ENCODE results near the gene CDH23.
A peak's percentile ranks its signal among the peaks of the same experiment; 100 is the strongest.

Gene CDH23

GRCh38 chr10:71492872-71493271 lies 96.2 kb downstream of the CDH23 start:
- DNase-seq = no peak

DNA sequence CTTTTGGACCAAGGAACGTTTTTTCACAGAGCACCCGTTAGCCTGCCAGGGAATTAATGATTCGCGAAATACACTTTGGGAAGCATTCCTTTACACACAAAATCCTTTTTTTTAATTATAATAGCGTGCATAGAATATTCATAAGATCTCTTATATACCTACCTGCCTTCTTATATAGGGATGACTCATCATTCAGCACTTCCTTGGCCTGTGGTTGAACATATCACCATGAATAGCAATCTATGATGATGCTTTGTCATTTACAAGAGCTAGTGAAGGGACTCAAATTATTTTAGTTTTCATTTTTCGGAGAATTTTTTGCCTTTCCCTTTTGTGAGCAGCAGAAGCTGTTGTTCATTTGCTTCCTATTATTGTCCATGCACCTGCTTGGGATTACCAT lies 97.0 kb downstream of the CDH23 start:
- DNase-seq = no peak

DNA sequence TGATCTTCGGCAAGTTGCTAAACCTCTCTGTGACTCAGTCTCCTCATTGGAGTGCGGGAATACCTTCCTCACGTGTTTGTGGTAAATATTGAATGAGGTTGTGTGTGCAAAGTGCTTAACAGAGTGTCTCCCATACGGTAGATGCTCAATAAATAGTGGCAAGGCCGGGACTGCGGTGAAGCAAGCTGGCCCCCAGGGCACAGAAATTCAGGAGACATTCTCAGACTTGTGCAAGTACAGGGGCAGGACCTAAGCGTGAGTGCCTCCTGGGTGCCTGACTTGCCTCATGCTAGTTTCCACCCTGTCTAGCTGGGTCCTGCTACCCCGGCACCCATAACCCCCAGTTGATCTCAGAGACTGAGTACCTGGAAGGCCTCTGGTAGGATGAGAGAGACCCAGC lies 97.8 kb downstream of the CDH23 start:
- no peak for DNase-seq

DNA sequence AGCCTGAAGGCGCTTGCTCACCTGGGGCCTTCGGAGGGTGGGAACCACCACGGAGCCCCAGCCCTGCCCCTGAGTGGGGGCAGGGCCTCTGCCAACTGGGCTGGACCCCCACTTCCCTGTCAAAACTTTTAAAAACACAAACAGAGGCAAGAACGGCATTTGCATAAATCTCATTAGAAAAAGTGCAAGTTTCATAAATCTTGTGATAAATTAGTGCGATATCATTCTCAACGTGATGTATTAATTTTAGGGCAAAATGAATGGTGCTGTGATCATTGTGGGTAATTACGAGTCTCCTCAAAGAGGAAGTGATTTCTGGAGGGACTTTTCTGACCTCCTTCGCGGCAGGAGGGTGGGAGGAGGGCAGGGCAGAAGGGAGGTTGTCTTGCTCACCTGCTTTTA lies 98.3 kb downstream of the CDH23 start:
- no peak for DNase-seq

- no peak for DNase-seq
Observed at GRCh38 chr10:71496927-71497762, 100.4 kb downstream of the CDH23 start.

GRCh38 chr10:71497763-71498326 lies 101.1 kb downstream of the CDH23 start:
- no peak for DNase-seq

DNA sequence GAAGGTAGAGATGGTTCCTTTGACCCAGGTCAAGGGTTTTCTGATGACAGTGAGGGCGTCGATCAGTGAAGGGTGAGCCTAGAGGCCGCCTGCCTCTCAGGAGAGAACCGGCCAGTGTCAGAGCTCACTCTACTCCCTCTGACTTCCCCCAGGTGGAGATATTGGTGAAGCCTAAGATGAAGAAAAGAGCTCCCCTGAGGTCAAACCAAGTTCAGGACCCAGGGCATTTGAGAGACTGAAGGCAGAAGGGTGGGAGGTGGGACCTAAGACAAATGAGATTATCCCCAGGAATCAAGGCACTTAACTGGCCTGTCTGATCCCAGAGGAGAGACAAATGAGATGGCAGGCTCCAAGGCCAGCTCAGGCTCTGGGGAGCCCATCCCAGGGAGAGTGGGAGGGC lies 104.7 kb downstream of the CDH23 start:
- no peak for DNase-seq

DNA sequence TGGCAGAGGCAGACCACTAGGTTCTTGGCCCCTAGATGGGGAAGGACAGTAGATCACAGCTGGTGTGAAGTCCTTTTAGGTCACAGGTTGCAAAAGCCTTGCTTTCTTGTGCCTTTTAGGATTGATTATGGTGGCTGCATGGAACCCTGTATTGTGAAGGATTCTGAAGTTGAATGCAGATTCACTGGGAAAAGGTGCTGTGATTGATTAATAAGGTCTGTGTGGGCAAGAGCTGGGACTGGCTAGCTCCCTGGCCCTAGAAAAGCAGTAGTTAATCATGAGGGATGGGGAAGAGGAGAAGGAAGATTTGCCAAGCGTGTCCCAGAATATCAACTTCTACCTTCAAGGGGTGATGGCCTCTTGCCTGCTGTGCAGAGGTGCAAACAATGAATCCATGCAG lies 105.5 kb downstream of the CDH23 start:
- no peak for DNase-seq

GRCh38 chr10:71502851-71503250 lies 106.1 kb downstream of the CDH23 start:
- DNase-seq = no peak

DNA sequence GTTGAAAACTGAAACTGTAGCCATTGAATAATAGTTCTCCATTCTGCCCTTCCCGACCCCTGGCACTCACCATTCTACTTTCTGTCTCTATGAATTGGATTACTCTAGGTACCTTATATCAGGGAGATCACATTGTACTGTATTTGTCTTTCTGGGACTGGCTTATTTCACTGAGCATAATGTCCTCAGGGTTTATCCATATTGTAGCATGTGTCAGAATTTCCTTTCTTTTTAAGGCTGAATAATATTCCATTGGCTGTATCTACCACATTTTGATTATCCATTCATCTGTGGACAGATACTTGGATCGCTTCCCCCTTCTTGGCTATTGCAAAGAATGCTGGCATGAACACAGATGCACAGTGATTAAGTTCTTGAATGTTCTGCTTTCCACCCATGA lies 107.4 kb downstream of the CDH23 start:
- no peak for DNase-seq

DNA sequence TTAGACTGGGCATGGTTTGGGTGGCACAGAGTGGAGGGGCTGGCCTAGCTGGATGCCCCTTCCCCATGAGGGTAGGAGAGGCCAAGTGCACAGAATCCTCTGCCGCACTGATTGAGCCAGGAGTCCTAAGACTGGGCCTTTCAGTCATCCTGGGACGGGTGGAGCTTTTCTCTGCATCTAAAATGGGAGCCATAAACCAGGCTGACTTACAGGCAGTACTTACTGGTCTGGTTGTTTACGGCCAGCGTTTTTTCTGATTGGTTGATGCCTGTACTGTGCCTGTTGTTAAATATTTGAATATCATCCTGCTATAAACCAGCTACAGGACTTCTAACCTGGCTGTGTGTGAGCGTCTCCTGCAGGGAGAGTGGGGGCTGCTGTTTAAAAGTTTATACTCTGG lies 107.8 kb downstream of the CDH23 start:
- DNase-seq = no peak

DNA sequence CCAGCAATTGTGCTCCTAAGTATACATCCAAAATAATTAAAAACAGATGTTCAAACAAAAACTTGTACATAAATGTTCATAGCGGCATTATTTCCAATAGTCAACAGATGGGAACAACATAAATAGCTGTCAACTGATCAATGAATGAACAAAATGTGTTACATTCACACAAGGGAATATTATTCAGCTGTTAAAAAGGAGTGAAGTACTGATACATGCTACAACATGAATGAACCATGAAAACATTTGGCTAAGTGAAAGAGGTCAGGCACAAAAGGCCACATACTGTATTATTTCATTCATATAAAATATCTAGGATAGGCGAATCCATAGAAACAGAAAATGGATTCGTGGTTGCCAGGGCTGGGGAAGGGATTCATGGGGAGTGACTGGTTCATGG lies 109.1 kb downstream of the CDH23 start:
- DNase-seq = no peak

DNA sequence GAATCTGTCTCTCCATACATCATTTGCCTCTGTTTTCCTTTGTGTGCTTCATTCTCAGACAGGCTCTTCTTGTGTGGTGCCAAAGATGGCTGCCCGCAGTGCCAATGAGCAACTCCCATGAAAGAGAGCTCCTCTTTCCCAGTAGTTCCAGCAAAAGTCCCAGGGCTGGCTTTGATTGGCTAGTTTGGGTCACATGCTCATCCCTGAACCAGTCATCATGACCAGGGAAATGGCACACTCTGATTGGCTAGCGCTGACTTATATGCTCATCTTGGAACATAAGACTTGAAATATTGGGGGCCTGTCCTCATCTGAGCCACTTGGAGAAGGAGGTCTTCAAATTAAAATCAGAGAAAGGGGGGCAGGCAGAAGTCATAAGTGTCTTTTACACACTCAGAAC lies 112.7 kb downstream of the CDH23 start:
- no peak for DNase-seq

GRCh38 chr10:71511206-71511605 lies 114.5 kb downstream of the CDH23 start:
- DNase-seq = no peak

GRCh38 chr10:71512312-71512711 lies 115.6 kb downstream of the CDH23 start:
- DNase-seq = no peak

DNA sequence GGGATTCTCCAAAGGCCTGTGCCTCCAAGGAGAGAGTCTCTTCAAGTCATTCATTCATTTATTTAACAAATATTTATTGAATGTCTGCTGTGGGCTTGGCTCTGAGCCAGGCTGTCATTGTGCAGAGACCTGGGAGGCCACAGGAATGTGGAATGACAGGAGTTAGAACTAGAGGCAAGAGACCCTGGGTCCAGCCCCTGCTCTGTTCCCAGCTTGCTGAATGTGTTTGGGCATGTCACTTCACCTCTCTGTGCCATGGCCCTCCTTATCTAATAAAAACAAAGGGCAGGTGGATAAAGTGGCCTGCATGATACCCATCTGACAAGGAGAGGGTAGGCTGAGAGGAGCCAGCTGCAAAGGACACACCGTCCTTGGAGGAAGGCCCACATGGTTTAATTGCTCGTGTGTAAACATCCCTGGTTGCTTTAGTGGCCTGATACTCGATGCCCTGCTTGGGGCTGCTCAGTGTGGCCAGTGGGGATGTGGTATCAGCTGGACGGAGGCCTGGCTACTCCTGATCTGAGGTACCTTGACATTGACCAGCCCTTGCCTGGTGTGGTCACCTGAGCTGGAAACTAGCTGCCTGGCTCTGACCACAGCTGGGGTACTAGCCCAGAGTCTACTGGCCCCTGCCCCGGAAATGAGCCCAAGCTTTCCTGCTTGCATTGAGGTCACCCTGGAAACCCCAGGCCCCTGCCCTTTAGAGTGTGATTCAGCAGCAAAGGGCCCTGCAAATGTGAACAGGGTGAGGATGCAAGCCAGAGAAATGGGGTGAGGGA lies 116.2 kb downstream of the CDH23 start:
- DNase-seq = peak; percentile 23 to 32

- DNase-seq = no peak
Observed at GRCh38 chr10:71513540-71513853, 116.8 kb downstream of the CDH23 start.

DNA sequence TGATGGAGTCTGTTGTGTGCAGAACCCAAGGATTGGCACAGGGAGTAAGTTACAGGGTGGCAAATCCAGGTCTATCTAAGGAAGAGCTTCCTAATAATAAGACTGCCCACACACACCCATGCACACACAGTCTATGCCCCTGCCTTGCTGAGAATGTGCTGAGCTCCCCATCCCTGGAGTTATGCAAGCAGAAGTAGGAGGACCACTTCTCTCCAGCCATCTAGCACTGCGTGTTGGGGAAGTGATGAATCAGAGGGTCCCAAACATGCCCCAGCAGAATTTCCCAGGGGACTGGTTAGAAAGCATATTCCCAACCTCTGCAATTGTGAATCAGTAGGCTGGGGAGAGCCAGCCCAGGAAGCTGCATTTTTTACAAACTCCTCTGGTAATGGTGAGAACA lies 117.2 kb downstream of the CDH23 start:
- DNase-seq = no peak

GRCh38 chr10:71515531-71516172 lies 118.9 kb downstream of the CDH23 start:
- no peak for DNase-seq

- DNase-seq = no peak
Observed at GRCh38 chr10:71516890-71517289, 120.2 kb downstream of the CDH23 start.

DNA sequence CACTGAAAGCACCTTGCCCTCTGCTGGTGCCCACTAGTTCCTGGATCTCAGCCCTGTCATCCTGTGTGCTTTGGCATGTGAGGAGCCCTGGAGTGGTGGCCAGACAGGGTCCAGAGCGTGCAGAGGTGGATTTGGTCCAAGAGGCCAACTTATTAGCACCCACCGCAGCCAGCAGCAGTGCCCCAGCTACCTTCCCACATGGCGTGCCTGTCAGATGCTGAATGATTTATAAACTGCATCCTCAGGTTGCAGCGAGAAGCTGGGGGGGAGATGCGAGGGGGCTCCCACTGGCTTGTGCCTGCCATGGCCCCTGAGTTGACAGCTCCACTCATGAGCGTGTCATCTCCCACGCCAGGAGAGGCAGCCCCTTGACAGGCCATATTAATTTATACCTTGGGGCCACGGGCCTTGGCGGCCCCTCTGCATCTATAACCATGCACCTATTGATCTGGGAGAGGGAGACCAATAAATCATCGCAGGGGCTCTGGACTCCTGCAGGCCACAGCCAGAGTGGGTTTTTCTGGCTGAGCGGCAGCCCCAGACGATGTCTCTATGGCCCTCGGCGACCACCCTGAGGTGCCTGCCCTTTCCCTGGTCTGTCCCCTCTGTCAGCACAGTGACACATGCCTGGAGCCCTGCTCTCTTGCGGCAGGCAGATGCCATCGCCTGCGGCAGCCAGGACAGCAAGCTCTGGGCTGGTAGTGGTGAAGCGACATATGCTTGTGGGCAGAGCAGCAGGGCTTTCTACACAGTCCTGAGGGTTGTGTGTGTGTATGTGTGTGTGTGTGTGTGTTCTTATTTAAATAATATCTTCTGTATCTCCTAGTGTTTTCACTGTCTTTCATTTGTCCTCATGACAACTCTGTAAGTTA lies 120.8 kb downstream of the CDH23 start:
- no peak for DNase-seq

GRCh38 chr10:71520042-71520441 lies 123.3 kb downstream of the CDH23 start:
- no peak for DNase-seq

Data from SHP77 (cell line).